ENCODE data around the gene CAPN8. TPM values are rescaled to one million over a fixed set of nuclear protein-coding genes. Genes with fewer than 3 reads are reported as not detected.

Gene CAPN8
- polyA plus RNA-seq, 1 of the 3 experiments (the other 2 are of a cell fraction): not detected

DNA sequence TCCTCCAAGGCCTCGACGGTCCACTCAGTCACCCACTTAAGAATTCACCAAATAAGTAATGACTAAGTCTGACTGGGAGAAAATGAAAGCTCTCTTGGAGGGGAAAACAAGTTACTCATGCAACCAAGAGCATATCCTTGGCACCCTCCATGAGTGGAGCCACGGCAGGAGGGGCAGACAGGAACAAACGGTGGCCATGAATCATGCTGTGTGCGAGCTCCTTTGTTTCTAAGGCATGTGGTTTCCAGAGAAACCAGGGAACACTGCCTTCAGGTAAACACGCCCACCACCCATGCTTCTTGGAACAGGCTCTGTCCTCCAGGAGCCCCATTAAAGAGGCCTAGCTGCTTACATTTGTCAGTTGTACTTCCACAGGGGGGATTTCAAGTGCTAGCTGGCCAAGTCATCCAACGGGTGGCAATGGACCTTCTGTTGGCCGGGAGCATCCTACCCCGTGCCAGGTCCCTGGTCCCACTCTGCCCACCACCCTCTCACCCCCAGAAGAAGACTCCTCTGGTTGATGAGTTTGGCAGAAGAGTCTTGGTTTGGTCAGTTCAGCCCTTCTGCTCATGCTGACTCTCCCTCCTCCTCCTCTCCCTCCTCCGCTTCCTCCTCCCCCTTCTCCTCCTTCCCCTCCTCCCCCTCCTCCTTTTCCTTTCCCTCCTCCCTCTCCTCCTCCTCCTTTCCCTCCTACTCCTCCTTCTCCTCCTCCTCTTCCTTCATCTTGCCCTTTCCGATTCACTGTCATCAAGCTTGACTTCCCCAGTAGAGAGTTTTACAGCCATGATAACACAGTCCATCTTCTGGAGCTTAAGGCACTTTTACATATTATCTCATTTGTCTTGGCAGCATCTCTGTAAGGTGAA, 164.7 kb downstream of the CAPN8 start:
- peaks cover 5% of the 10 kb centered on the region for H3F3A ChIP-seq (replicated peaks; ENCODE audit: insufficient read depth)
- H3K4me3 ChIP-seq (ENCODE audit: low read depth in 2 of 2, low read length in 1 of 2): no peak overlapping the region
- peak overlapping the region in 1 of 2 experiments; percentile 73; a peak in 2 of 4 replicates for H3K27ac ChIP-seq (ENCODE audit: low read depth in 2 of 2, low read length in 1 of 2)
- no peaks in the 10 kb centered on the region for H3K36me3 ChIP-seq (replicated peaks in 1 of 2; ENCODE audit: control insufficient read depth in 1 of 2, insufficient read depth in 2 of 2, low read length in 1 of 2)
- H3K27me3 ChIP-seq (ENCODE audit: insufficient read depth): no peaks in the 10 kb centered on the region
- DNase-seq: no peak
- POLR2A ChIA-PET: interaction anchor here (0.6 kb wide), 1 partner anchor 400 kb away, joined by 3 read pairs; no protein-coding TSS in a partner anchor
- no peaks in the 10 kb centered on the region for H4K20me1 ChIP-seq (ENCODE audit: insufficient read depth)
- TF ChIP-seq, protein P1, sequence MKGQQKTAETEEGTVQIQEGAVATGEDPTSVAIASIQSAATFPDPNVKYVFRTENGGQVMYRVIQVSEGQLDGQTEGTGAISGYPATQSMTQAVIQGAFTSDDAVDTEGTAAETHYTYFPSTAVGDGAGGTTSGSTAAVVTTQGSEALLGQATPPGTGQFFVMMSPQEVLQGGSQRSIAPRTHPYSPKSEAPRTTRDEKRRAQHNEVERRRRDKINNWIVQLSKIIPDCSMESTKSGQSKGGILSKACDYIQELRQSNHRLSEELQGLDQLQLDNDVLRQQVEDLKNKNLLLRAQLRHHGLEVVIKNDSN (IDR thresholded peaks at IDR 0.05; ENCODE audit: borderline replicate concordance, low read depth): no peak
- TF ChIP-seq, protein P2, sequence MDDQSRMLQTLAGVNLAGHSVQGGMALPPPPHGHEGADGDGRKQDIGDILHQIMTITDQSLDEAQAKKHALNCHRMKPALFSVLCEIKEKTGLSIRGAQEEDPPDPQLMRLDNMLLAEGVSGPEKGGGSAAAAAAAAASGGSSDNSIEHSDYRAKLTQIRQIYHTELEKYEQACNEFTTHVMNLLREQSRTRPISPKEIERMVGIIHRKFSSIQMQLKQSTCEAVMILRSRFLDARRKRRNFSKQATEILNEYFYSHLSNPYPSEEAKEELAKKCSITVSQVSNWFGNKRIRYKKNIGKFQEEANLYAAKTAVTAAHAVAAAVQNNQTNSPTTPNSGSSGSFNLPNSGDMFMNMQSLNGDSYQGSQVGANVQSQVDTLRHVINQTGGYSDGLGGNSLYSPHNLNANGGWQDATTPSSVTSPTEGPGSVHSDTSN (IDR thresholded peaks at IDR 0.05): peak; percentile 42
- TF ChIP-seq JUND (IDR thresholded peaks at IDR 0.05) (peak; percentile 56), EP300 (IDR thresholded peaks at IDR 0.05; ENCODE audit: borderline replicate concordance in 1 of 2, low read depth in 1 of 2, low read length in 1 of 2) (peak in 1 of 2 experiments; percentile 22; a peak in 1 of 4 replicates), FOSL2 (IDR thresholded peaks at IDR 0.05; ENCODE audit: borderline replicate concordance, low read depth) (peak; percentile 75; the same call in 1 of the 2 replicates), NFIC (IDR thresholded peaks at IDR 0.05; ENCODE audit: borderline replicate concordance) (peak; percentile 74), TCF12 (IDR thresholded peaks at IDR 0.05) (peak; percentile 52; the same call in 1 of the 2 replicates)
- TF ChIP-seq, protein P3, sequence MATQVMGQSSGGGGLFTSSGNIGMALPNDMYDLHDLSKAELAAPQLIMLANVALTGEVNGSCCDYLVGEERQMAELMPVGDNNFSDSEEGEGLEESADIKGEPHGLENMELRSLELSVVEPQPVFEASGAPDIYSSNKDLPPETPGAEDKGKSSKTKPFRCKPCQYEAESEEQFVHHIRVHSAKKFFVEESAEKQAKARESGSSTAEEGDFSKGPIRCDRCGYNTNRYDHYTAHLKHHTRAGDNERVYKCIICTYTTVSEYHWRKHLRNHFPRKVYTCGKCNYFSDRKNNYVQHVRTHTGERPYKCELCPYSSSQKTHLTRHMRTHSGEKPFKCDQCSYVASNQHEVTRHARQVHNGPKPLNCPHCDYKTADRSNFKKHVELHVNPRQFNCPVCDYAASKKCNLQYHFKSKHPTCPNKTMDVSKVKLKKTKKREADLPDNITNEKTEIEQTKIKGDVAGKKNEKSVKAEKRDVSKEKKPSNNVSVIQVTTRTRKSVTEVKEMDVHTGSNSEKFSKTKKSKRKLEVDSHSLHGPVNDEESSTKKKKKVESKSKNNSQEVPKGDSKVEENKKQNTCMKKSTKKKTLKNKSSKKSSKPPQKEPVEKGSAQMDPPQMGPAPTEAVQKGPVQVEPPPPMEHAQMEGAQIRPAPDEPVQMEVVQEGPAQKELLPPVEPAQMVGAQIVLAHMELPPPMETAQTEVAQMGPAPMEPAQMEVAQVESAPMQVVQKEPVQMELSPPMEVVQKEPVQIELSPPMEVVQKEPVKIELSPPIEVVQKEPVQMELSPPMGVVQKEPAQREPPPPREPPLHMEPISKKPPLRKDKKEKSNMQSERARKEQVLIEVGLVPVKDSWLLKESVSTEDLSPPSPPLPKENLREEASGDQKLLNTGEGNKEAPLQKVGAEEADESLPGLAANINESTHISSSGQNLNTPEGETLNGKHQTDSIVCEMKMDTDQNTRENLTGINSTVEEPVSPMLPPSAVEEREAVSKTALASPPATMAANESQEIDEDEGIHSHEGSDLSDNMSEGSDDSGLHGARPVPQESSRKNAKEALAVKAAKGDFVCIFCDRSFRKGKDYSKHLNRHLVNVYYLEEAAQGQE (IDR thresholded peaks at IDR 0.05; ENCODE audit: low read depth, low read length): no peak
- TF ChIP-seq, protein P4, sequence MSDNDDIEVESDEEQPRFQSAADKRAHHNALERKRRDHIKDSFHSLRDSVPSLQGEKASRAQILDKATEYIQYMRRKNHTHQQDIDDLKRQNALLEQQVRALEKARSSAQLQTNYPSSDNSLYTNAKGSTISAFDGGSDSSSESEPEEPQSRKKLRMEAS (IDR thresholded peaks at IDR 0.05; ENCODE audit: low read depth): peak; percentile 58
- 48% methylated on average over 5 of the region's 11 CpGs for WGBS (ENCODE audit: low lambda C conversion rate)
- CTCF ChIA-PET: interaction anchor here (1.0 to 1.3 kb wide), 3 partner anchors 18 to 377 kb away, joined by 3 read pairs; no protein-coding TSS in a partner anchor
- H2AFZ ChIP-seq (ENCODE audit: low read depth): peak overlapping the region; percentile 63
- no peaks in the 10 kb centered on the region for H3K9me3 ChIP-seq
- peak overlapping the region; percentile 54 for H3K4me2 ChIP-seq
- no peaks in the 10 kb centered on the region for H3K79me2 ChIP-seq (ENCODE audit: insufficient read depth)
- H3K9me2 ChIP-seq: no peaks in the 10 kb centered on the region
- H3K9ac ChIP-seq: peak overlapping the region; percentile 45
- H3K4me1 ChIP-seq (ENCODE audit: control insufficient read depth in 1 of 2, insufficient read depth in 2 of 2, low read depth in 1 of 2, low read length in 1 of 2): peaks cover 0 to 13% of the 10 kb centered on the region in 2 experiments; a peak in 3 of 4 replicates

Data from SK-N-SH (cell line).